Mesothelial cell of epicardium (in vitro differentiated cells): Measurements from ENCODE around the gene C1orf141. TPM values are rescaled to one million over a fixed set of nuclear protein-coding genes. Genes with fewer than 3 reads are reported as not detected.

Experiments
- DNase-seq, 2 experiments: peaks; one replicate each; pipeline ENCODE4 v3.0.0; 2021; ENCODE audit warnings: low spot score in 2 of 2; ENCODE audit not compliant: unreplicated experiment in 2 of 2
- H3K27ac Mint-ChIP-seq: 2 replicates; pipeline ENCODE4 v1.8.0; 2021; ENCODE audit warnings: mixed read lengths
- H3K27me3 Mint-ChIP-seq: 2 replicates; pipeline ENCODE4 v1.8.0; 2021; ENCODE audit warnings: low read depth, mixed read lengths
- H3K36me3 Mint-ChIP-seq: 2 replicates; pipeline ENCODE4 v1.8.0; 2021; ENCODE audit warnings: mixed read lengths
- H3K4me1 Mint-ChIP-seq: 2 replicates; pipeline ENCODE4 v1.8.0; 2021; ENCODE audit warnings: mixed read lengths
- H3K4me3 Mint-ChIP-seq: 2 replicates; pipeline ENCODE4 v1.8.0; 2021; ENCODE audit warnings: mild to moderate bottlenecking, moderate library complexity, mixed read lengths
- H3K9me3 Mint-ChIP-seq: 2 replicates; pipeline ENCODE4 v1.8.0; 2021; ENCODE audit warnings: mixed read lengths
- CTCF ChIP-seq: fragments of 200-600 bp; sonication (generic); IDR thresholded peaks from one replicate; pipeline ENCODE4 v1.5.0; 2021; ENCODE audit warnings: antibody characterized with exemption; ENCODE audit not compliant: unreplicated experiment
- total RNA-seq: library from RNA; stranded (reverse); gene quantifications from 3 replicates; pipeline ENCODE4 v1.2.1, GENCODE V29; 2021

C1orf141 gene
- total RNA-seq, 1 donor from 2014 or later = 0.22 TPM

GRCh38 chr1:67105508-67105907 is 29.3 kb downstream of the C1orf141 start:
- Mint-ChIP-seq H3K9me3 (no peaks in the 10 kb centered on the region), H3K4me3 (no peak overlapping the region), H3K36me3 (no peaks in the 10 kb centered on the region), H3K27ac (no peak overlapping the region), H3K4me1 (peaks cover 32% of the 10 kb centered on the region), H3K27me3 (no peaks in the 10 kb centered on the region)
- no peak for TF ChIP-seq CTCF
- DNase-seq = no peak

GRCh38 chr1:67103548-67103947 is 31.2 kb downstream of the C1orf141 start:
- Mint-ChIP-seq H3K27ac (peak overlapping the region; percentile 39), H3K4me3 (no peak overlapping the region), H3K27me3 (no peaks in the 10 kb centered on the region), H3K36me3 (no peaks in the 10 kb centered on the region), H3K4me1 (peaks cover 32% of the 10 kb centered on the region), H3K9me3 (no peaks in the 10 kb centered on the region)
- no peak for TF ChIP-seq CTCF
- DNase-seq = no peak

- H3K27ac Mint-ChIP-seq = peak overlapping the region; percentile 8
- peaks cover 30% of the 10 kb centered on the region for H3K4me1 Mint-ChIP-seq
- DNase-seq = no peak
- H3K9me3 Mint-ChIP-seq = no peaks in the 10 kb centered on the region
- no peaks in the 10 kb centered on the region for H3K27me3 Mint-ChIP-seq
- no peak overlapping the region for H3K4me3 Mint-ChIP-seq
- H3K36me3 Mint-ChIP-seq = no peaks in the 10 kb centered on the region
- TF ChIP-seq CTCF = no peak
These were observed 33.9 kb downstream of the C1orf141 start for GRCh38 chr1:67100833-67101232.

DNA sequence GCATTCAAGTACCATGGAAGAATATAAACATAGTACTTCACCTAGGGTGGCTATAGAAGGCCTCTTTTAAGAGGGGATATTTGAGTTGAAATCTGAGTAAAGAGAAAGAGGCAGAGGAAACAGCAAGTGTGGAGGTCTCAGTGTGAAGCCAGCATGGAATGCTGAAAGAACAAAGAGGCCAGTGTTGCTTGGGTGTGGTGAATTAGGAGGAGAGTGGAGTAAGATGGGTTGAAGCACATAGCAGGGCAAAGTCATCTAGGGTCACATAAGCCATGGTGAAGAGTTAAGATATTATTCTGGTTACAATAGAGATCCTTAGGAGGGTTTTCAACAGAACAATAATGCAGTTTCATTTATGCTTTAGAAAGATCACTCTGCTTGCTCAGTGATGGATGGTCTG is 37.5 kb downstream of the C1orf141 start:
- TF ChIP-seq CTCF = no peak
- H3K4me3 Mint-ChIP-seq = no peak overlapping the region
- DNase-seq = no peak
- H3K27me3 Mint-ChIP-seq = no peaks in the 10 kb centered on the region
- no peaks in the 10 kb centered on the region for H3K36me3 Mint-ChIP-seq
- H3K27ac Mint-ChIP-seq = no peak overlapping the region
- peaks cover 24% of the 10 kb centered on the region for H3K4me1 Mint-ChIP-seq
- H3K9me3 Mint-ChIP-seq = no peaks in the 10 kb centered on the region

DNA sequence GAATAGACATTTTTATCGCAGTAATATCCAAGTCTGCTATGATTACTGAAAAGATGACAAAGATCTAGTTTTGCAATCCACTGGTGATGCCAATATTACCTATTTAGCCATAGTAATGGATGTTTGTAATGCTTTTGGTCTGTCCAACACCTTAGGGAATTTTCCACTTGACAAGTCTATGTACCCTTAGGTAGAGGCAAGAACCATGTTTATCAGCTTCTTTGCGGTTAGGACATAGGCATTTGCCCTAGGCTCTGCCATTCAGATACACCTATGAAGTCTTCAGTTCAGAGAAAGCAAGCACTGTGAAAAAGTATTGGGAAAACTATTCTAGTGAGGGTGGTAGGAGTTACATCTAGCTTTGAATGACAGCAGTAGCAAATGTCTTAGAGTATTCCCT is 40.6 kb downstream of the C1orf141 start:
- Mint-ChIP-seq H3K4me1 (peaks cover 7% of the 10 kb centered on the region), H3K27me3 (no peaks in the 10 kb centered on the region), H3K27ac (no peak overlapping the region), H3K36me3 (no peaks in the 10 kb centered on the region), H3K4me3 (no peak overlapping the region), H3K9me3 (no peaks in the 10 kb centered on the region)
- no peak for DNase-seq
- no peak for TF ChIP-seq CTCF

- Mint-ChIP-seq H3K9me3 (no peaks in the 10 kb centered on the region), H3K27ac (no peak overlapping the region), H3K4me3 (no peak overlapping the region), H3K27me3 (no peaks in the 10 kb centered on the region), H3K4me1 (no peaks in the 10 kb centered on the region), H3K36me3 (no peaks in the 10 kb centered on the region)
- no peak for DNase-seq
- no peak for TF ChIP-seq CTCF
These were observed 45.0 kb downstream of the C1orf141 start for GRCh38 chr1:67089685-67090208.
